ENCODE data around the gene DPYSL4. TPM values are rescaled to one million over a fixed set of nuclear protein-coding genes. Genes with fewer than 3 reads are reported as not detected.

DPYSL4 gene
- total and polyA plus RNA-seq, 2 experiments from 2014 or later = 2.1 to 4.1 TPM

- peaks cover 10% of the 10 kb centered on the region for H3K27me3 ChIP-seq
- no peak overlapping the region for H3K27ac ChIP-seq
- H3K4me2 ChIP-seq = no peak overlapping the region
- H4K20me1 ChIP-seq (ENCODE audit: insufficient read depth, poor library complexity, severe bottlenecking) = no peaks in the 10 kb centered on the region
- H3K4me1 ChIP-seq (ENCODE audit: insufficient read depth) = no peaks in the 10 kb centered on the region
- H3K9me2 ChIP-seq (replicated peaks; ENCODE audit: insufficient read depth) = no peaks in the 10 kb centered on the region
- H3K79me2 ChIP-seq = no peaks in the 10 kb centered on the region
- no peak overlapping the region for H2AFZ ChIP-seq
- no peaks in the 10 kb centered on the region for H3K36me3 ChIP-seq (replicated peaks; ENCODE audit: insufficient read depth, low read depth)
- no peak overlapping the region for H3K4me3 ChIP-seq
- TF ChIP-seq EZH2phosphoT487 (IDR thresholded peaks at IDR 0.05; ENCODE audit: low read depth, severe bottlenecking, unreplicated experiment) (no peak), CTCF (IDR thresholded peaks at IDR 0.05; ENCODE audit: poor library complexity) (no peak), EZH2 (IDR thresholded peaks at IDR 0.05; ENCODE audit: borderline replicate concordance) (no peak)
- DNase-seq (ENCODE audit: low spot score) = no peak
- no peaks in the 10 kb centered on the region for H3K9me3 ChIP-seq (ENCODE audit: low read depth)
- 89% methylated on average over 23 of the region's 23 CpGs for WGBS (ENCODE audit: low lambda C conversion rate, missing lambda C conversion rate)
These were observed 20.4 kb upstream of the DPYSL4 start for GRCh38 chr10:132166216-132166950.

- TF ChIP-seq EZH2 (IDR thresholded peaks at IDR 0.05; ENCODE audit: borderline replicate concordance) = no peak
- no peak for TF ChIP-seq EZH2phosphoT487 (IDR thresholded peaks at IDR 0.05; ENCODE audit: low read depth, severe bottlenecking, unreplicated experiment)
- no peak for TF ChIP-seq CTCF (IDR thresholded peaks at IDR 0.05; ENCODE audit: poor library complexity)
- no peak for DNase-seq (ENCODE audit: low spot score)
- H3K27ac ChIP-seq = no peak overlapping the region
- no peaks in the 10 kb centered on the region for H4K20me1 ChIP-seq (ENCODE audit: insufficient read depth, poor library complexity, severe bottlenecking)
- peaks cover 10% of the 10 kb centered on the region for H3K27me3 ChIP-seq
- H3K79me2 ChIP-seq = no peaks in the 10 kb centered on the region
- no peak overlapping the region for H2AFZ ChIP-seq
- no peaks in the 10 kb centered on the region for H3K9me2 ChIP-seq (replicated peaks; ENCODE audit: insufficient read depth)
- no peaks in the 10 kb centered on the region for H3K36me3 ChIP-seq (replicated peaks; ENCODE audit: insufficient read depth, low read depth)
- WGBS (ENCODE audit: low lambda C conversion rate, missing lambda C conversion rate) = 87% methylated on average over 22 of the region's 22 CpGs
- no peak overlapping the region for H3K4me2 ChIP-seq
- H3K4me3 ChIP-seq = no peak overlapping the region
- H3K4me1 ChIP-seq (ENCODE audit: insufficient read depth) = no peaks in the 10 kb centered on the region
- H3K9me3 ChIP-seq (ENCODE audit: low read depth) = no peaks in the 10 kb centered on the region
These were observed 19.6 kb upstream of the DPYSL4 start for GRCh38 chr10:132167041-132167674.

DNA sequence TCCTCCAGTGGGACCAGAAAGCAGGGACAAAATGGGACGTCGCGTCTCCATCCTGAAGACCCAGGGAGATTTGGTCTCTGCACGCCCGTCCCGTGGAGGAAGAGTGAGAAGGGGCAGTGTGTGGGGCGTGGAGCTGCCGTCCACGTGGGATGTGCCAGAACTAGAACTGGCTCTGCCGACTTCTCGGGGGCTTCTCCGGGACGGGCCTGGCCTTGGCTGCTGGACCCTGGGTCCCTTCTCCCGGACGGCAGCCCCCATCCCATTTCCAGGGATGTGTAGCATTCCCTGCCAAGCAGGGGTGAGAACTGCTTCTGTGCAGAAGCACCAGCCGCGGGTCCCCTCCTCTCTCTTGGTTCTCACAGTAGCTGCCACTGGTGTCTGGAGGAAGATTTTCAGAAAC is 18.8 kb upstream of the DPYSL4 start:
- H4K20me1 ChIP-seq (ENCODE audit: insufficient read depth, poor library complexity, severe bottlenecking) = no peaks in the 10 kb centered on the region
- H3K9me3 ChIP-seq (ENCODE audit: low read depth) = no peaks in the 10 kb centered on the region
- H3K4me3 ChIP-seq = no peak overlapping the region
- H3K27me3 ChIP-seq = peaks cover 10% of the 10 kb centered on the region
- H3K9me2 ChIP-seq (replicated peaks; ENCODE audit: insufficient read depth) = no peaks in the 10 kb centered on the region
- no peaks in the 10 kb centered on the region for H3K36me3 ChIP-seq (replicated peaks; ENCODE audit: insufficient read depth, low read depth)
- no peak for DNase-seq (ENCODE audit: low spot score)
- 93% methylated on average over 17 of the region's 17 CpGs for WGBS (ENCODE audit: low lambda C conversion rate, missing lambda C conversion rate)
- H2AFZ ChIP-seq = no peak overlapping the region
- H3K79me2 ChIP-seq = no peaks in the 10 kb centered on the region
- TF ChIP-seq EZH2 (IDR thresholded peaks at IDR 0.05; ENCODE audit: borderline replicate concordance) = no peak
- no peak for TF ChIP-seq CTCF (IDR thresholded peaks at IDR 0.05; ENCODE audit: poor library complexity)
- TF ChIP-seq EZH2phosphoT487 (IDR thresholded peaks at IDR 0.05; ENCODE audit: low read depth, severe bottlenecking, unreplicated experiment) = no peak
- no peak overlapping the region for H3K4me2 ChIP-seq
- no peak overlapping the region for H3K27ac ChIP-seq
- H3K4me1 ChIP-seq (ENCODE audit: insufficient read depth) = no peaks in the 10 kb centered on the region

Data from hepatocyte (in vitro differentiated cells).